Measurements from ENCODE around the gene TRIM41.

- no peak for TF ChIP-seq CTCF (CRISPR knock-in tag; IDR thresholded peaks at IDR 0.05)
- TF ChIP-seq GABPA (IDR thresholded peaks at IDR 0.05; ENCODE audit: low read depth, low read length) = no peak
- no peak for TF ChIP-seq GABPA (CRISPR knock-in tag; IDR thresholded peaks at IDR 0.05; ENCODE audit: low read depth)
- TF ChIP-seq YY1 (IDR thresholded peaks at IDR 0.05; ENCODE audit: insufficient read depth, insufficient replicate concordance, low read depth, low read length) = no peak
- no peak for TF ChIP-seq HNRNPK (IDR thresholded peaks at IDR 0.05; ENCODE audit: low read depth, low read length, poor library complexity, severe bottlenecking)
- TF ChIP-seq RAD21 (CRISPR knock-in tag; IDR thresholded peaks at IDR 0.05) = no peak
- TF ChIP-seq, protein P1, sequence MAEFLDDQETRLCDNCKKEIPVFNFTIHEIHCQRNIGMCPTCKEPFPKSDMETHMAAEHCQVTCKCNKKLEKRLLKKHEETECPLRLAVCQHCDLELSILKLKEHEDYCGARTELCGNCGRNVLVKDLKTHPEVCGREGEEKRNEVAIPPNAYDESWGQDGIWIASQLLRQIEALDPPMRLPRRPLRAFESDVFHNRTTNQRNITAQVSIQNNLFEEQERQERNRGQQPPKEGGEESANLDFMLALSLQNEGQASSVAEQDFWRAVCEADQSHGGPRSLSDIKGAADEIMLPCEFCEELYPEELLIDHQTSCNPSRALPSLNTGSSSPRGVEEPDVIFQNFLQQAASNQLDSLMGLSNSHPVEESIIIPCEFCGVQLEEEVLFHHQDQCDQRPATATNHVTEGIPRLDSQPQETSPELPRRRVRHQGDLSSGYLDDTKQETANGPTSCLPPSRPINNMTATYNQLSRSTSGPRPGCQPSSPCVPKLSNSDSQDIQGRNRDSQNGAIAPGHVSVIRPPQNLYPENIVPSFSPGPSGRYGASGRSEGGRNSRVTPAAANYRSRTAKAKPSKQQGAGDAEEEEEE (CRISPR knock-in tag; IDR thresholded peaks at IDR 0.05; ENCODE audit: borderline replicate concordance) = no peak
- TF ChIP-seq ZNF136 (CRISPR knock-in tag; IDR thresholded peaks at IDR 0.05; ENCODE audit: low read depth) = no peak
Observed at GRCh38 chr5:181195249-181195761, 27.8 kb upstream of the TRIM41 start.
